HG03342 (cell line): ENCODE data around the gene KLK4.

Experiments used
- ATAC-seq: cut with Tn5 transposase; IDR thresholded peaks from one replicate; pipeline ENCODE4 v1.9.1; 2021; ENCODE audit warnings: mild to moderate bottlenecking, moderate library complexity; ENCODE audit not compliant: unreplicated experiment

KLK4 gene

GRCh38 chr19:50882188-50882587, 29.0 kb downstream of the KLK4 start:
- no peak for ATAC-seq

- no peak for ATAC-seq
Measured at GRCh38 chr19:50880241-50880640, 31.0 kb downstream of the KLK4 start.

- ATAC-seq: no peak
Measured at GRCh38 chr19:50878851-50879250, 32.3 kb downstream of the KLK4 start.

GRCh38 chr19:50877338-50877737, 33.9 kb downstream of the KLK4 start:
- no peak for ATAC-seq

- no peak for ATAC-seq
Measured at GRCh38 chr19:50876456-50876855, 34.7 kb downstream of the KLK4 start.

- ATAC-seq: no peak
Measured at GRCh38 chr19:50875795-50876422, 35.3 kb downstream of the KLK4 start.

- no peak for ATAC-seq
Measured at GRCh38 chr19:50874211-50874610, 37.0 kb downstream of the KLK4 start.

- no peak for ATAC-seq
Measured at GRCh38 chr19:50873056-50873455, 38.1 kb downstream of the KLK4 start, which contains the start of gene KLK2. Gene KLK2 (plus strand): TSS chr19:50873439. CDS start chr19:50873474, 35 bp downstream.

- ATAC-seq: no peak
Measured at GRCh38 chr19:50870417-50871089, 40.6 kb downstream of the KLK4 start.

GRCh38 chr19:50869479-50869878, 41.7 kb downstream of the KLK4 start:
- no peak for ATAC-seq

- no peak for ATAC-seq
Measured at GRCh38 chr19:50861496-50862286, 49.5 kb downstream of the KLK4 start.

- ATAC-seq: no peak
Measured at GRCh38 chr19:50861010-50861409, 50.2 kb downstream of the KLK4 start.

GRCh38 chr19:50859849-50860248, 51.3 kb downstream of the KLK4 start:
- no peak for ATAC-seq

GRCh38 chr19:50858886-50859285, 52.3 kb downstream of the KLK4 start:
- ATAC-seq: no peak

GRCh38 chr19:50857366-50857765, 53.8 kb downstream of the KLK4 start:
- ATAC-seq: no peak
